HEK293 (cell line): ENCODE measurements around the gene LGI4.

ENCODE experiments used
- BCL11A ChIP-seq: fragments of 450-650 bp; formaldehyde crosslinking; IDR thresholded peaks from 2 replicates; pipeline ENCODE4 v1.5.1; 2016; ENCODE audit warnings: low read depth, missing biosample characterization, missing genetic modification characterization
- GFI1B ChIP-seq: fragments of 450-650 bp; formaldehyde crosslinking; IDR thresholded peaks from 2 replicates; pipeline ENCODE4 v1.5.1; 2016; ENCODE audit warnings: missing biosample characterization, missing genetic modification characterization
- GLI2 ChIP-seq: fragments of 450-650 bp; formaldehyde crosslinking; IDR thresholded peaks from 2 replicates; pipeline ENCODE4; 2017; ENCODE audit warnings: missing biosample characterization, missing genetic modification characterization, low read depth, borderline replicate concordance
- IKZF3 ChIP-seq: fragments of 450-650 bp; IDR thresholded peaks from 2 replicates; pipeline ENCODE4 v1.5.0; 2018; ENCODE audit warnings: missing biosample characterization, mild to moderate bottlenecking, missing genetic modification characterization, moderate library complexity
- KLF7 ChIP-seq: fragments of 450-650 bp; formaldehyde crosslinking; IDR thresholded peaks from 2 replicates; pipeline ENCODE4 v1.5.1; 2016; ENCODE audit warnings: missing biosample characterization, missing genetic modification characterization, borderline replicate concordance
- MZF1 ChIP-seq: fragments of 450-650 bp; formaldehyde crosslinking; IDR thresholded peaks from 2 replicates; pipeline ENCODE4 v1.5.1; 2017; ENCODE audit warnings: missing biosample characterization, missing genetic modification characterization, borderline replicate concordance
- OSR2 ChIP-seq: fragments of 450-650 bp; formaldehyde crosslinking; IDR thresholded peaks from 2 replicates; pipeline ENCODE4 v1.5.1; 2016; ENCODE audit warnings: missing biosample characterization, missing genetic modification characterization
- WT1 ChIP-seq: fragments of 450-650 bp; formaldehyde crosslinking; IDR thresholded peaks from 2 replicates; pipeline ENCODE4 v1.5.1; 2016; ENCODE audit warnings: missing biosample characterization, missing genetic modification characterization
- ZBTB20 ChIP-seq: fragments of 450-650 bp; formaldehyde crosslinking; IDR thresholded peaks from 2 replicates; pipeline ENCODE4 v1.5.1; 2016; ENCODE audit warnings: missing biosample characterization, missing genetic modification characterization
- ZBTB7A ChIP-seq: fragments of 450-650 bp; formaldehyde crosslinking; IDR thresholded peaks from 2 replicates; pipeline ENCODE4 v1.5.1; 2016; ENCODE audit warnings: low read depth, missing biosample characterization, missing genetic modification characterization
- ZEB2 ChIP-seq: fragments of 450-650 bp; formaldehyde crosslinking; IDR thresholded peaks from 2 replicates; pipeline ENCODE4 v1.5.1; 2016; ENCODE audit warnings: missing biosample characterization, missing genetic modification characterization
- ZNF112 ChIP-seq: fragments of 450-650 bp; formaldehyde crosslinking; IDR thresholded peaks from 2 replicates; pipeline ENCODE4 v1.5.0; 2017; ENCODE audit warnings: missing biosample characterization, missing genetic modification characterization
- ZNF121 ChIP-seq: fragments of 450-650 bp; formaldehyde crosslinking; IDR thresholded peaks from 2 replicates; pipeline ENCODE4 v1.5.1; 2016; ENCODE audit warnings: missing biosample characterization, missing genetic modification characterization
- ZNF184 ChIP-seq: fragments of 450-650 bp; IDR thresholded peaks from 2 replicates; pipeline ENCODE4 v1.5.1; 2018; ENCODE audit warnings: missing biosample characterization, mild to moderate bottlenecking, missing genetic modification characterization
- ZNF2 ChIP-seq: fragments of 450-650 bp; formaldehyde crosslinking; IDR thresholded peaks from 2 replicates; pipeline ENCODE4 v1.5.1; 2016; ENCODE audit warnings: missing biosample characterization, missing genetic modification characterization
- ZNF214 ChIP-seq: fragments of 450-650 bp; formaldehyde crosslinking; IDR thresholded peaks from 2 replicates; pipeline ENCODE4 v1.5.1; 2017; ENCODE audit warnings: missing biosample characterization, mild to moderate bottlenecking, missing genetic modification characterization, borderline replicate concordance
- ZNF302 ChIP-seq: fragments of 450-650 bp; formaldehyde crosslinking; IDR thresholded peaks from 2 replicates; pipeline ENCODE4 v1.5.1; 2016; ENCODE audit warnings: missing biosample characterization, missing genetic modification characterization, low read depth
- ZNF341 ChIP-seq: fragments of 450-650 bp; formaldehyde crosslinking; IDR thresholded peaks from 2 replicates; pipeline ENCODE4; 2016; ENCODE audit warnings: low read depth, missing biosample characterization, missing genetic modification characterization
- ZNF404 ChIP-seq: fragments of 450-650 bp; formaldehyde crosslinking; IDR thresholded peaks from 2 replicates; pipeline ENCODE4 v1.5.1; 2017; ENCODE audit warnings: missing biosample characterization, missing genetic modification characterization
- ZNF423 ChIP-seq: fragments of 450-650 bp; formaldehyde crosslinking; IDR thresholded peaks from 2 replicates; pipeline ENCODE4 v1.5.1; 2016; ENCODE audit warnings: missing biosample characterization, missing genetic modification characterization
- ZNF521 ChIP-seq: fragments of 450-650 bp; formaldehyde crosslinking; IDR thresholded peaks from 2 replicates; pipeline ENCODE4 v1.5.1; 2017; ENCODE audit warnings: missing biosample characterization, mild to moderate bottlenecking, missing genetic modification characterization
- ZNF654 ChIP-seq: fragments of 450-650 bp; formaldehyde crosslinking; IDR thresholded peaks from 2 replicates; pipeline ENCODE4 v1.5.1; 2016; ENCODE audit warnings: low read depth, missing biosample characterization, missing genetic modification characterization
- ZNF777 ChIP-seq: fragments of 450-650 bp; formaldehyde crosslinking; IDR thresholded peaks from 2 replicates; pipeline ENCODE4 v1.5.1; 2017; ENCODE audit warnings: missing biosample characterization, missing genetic modification characterization, borderline replicate concordance
- ZNF843 ChIP-seq: fragments of 450-650 bp; formaldehyde crosslinking; IDR thresholded peaks from 2 replicates; pipeline ENCODE4 v1.5.1; 2016; ENCODE audit warnings: missing biosample characterization, missing genetic modification characterization
- ZSCAN23 ChIP-seq: fragments of 450-650 bp; formaldehyde crosslinking; IDR thresholded peaks from 2 replicates; pipeline ENCODE4 v1.5.1; 2016; ENCODE audit warnings: missing biosample characterization, missing genetic modification characterization
- TF ChIP-seq, protein P1 (sequence below): fragments of 450-650 bp; formaldehyde crosslinking; IDR thresholded peaks from 2 replicates; pipeline ENCODE4 v1.5.1; 2017; ENCODE audit warnings: missing biosample characterization, mild to moderate bottlenecking, missing genetic modification characterization, moderate library complexity
- TF ChIP-seq, protein P2 (sequence below): fragments of 450-650 bp; formaldehyde crosslinking; IDR thresholded peaks from 2 replicates; pipeline ENCODE4 v1.5.1; 2016; ENCODE audit warnings: missing biosample characterization, missing genetic modification characterization
- TF ChIP-seq, protein P3 (sequence below): fragments of 450-650 bp; formaldehyde crosslinking; IDR thresholded peaks from 2 replicates; pipeline ENCODE4 v1.5.1; 2016; ENCODE audit warnings: missing biosample characterization, missing genetic modification characterization
- TF ChIP-seq, protein P4 (sequence below): fragments of 450-650 bp; formaldehyde crosslinking; IDR thresholded peaks from 2 replicates; pipeline ENCODE4 v1.5.1; 2016; ENCODE audit warnings: missing biosample characterization, missing genetic modification characterization
- TF ChIP-seq, protein P5 (sequence below): fragments of 450-650 bp; formaldehyde crosslinking; IDR thresholded peaks from 2 replicates; pipeline ENCODE4 v1.5.1; 2017; ENCODE audit warnings: missing biosample characterization, missing genetic modification characterization

Gene LGI4

DNA sequence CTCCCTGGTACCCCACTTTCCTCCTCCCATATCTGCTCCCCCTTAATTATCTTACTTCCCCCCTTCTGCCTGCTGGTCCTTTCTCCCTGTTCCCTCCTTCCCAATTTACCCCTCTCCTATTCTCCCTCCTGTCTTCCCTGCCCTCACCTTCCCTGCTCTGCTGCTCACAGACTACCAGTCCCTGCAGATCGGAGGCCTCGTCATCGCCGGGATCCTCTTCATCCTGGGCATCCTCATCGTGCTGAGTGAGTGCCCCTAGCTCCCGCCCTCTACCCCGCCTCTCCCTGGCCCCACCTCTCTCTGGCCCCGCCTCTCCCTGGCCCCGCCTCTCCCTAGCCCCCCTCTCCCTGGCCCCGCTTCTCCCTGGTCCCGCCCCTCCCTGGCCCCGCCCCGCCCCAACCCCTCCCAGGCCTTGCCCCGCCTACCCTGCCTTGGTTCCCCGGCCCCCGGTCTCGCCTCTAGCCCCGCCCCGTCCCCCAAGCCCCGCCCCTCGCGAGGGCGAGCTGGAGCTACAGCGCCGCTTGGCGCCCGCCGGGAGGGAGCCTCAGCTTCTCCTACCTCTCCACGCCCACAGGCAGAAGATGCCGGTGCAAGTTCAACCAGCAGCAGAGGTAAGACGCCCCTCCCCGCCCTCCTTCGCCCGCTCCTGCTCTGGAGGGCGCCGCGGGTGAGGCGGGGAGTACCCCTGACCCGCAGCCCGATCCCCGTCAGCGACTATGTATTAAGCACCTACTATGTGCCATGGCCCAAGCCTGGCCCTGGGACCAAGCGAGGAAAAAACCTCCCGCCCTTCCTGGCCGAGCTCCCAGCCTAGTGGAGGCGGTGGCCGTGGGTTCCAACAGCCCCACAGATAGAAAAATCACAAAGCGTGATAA, 6.3 kb upstream of the LGI4 start (continued):
- TF ChIP-seq, protein P1, sequence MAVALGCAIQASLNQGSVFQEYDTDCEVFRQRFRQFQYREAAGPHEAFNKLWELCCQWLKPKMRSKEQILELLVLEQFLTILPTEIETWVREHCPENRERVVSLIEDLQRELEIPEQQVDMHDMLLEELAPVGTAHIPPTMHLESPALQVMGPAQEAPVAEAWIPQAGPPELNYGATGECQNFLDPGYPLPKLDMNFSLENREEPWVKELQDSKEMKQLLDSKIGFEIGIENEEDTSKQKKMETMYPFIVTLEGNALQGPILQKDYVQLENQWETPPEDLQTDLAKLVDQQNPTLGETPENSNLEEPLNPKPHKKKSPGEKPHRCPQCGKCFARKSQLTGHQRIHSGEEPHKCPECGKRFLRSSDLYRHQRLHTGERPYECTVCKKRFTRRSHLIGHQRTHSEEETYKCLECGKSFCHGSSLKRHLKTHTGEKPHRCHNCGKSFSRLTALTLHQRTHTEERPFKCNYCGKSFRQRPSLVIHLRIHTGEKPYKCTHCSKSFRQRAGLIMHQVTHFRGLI (tag by site-specific recombination) = no peak; the same call in 1 of the 2 replicates
- no peak for TF ChIP-seq ZNF777
- TF ChIP-seq ZNF423 (tag by site-specific recombination) = no peak
- no peak for TF ChIP-seq MZF1 (tag by site-specific recombination)
- TF ChIP-seq BCL11A (tag by site-specific recombination) = no peak
- no peak for TF ChIP-seq ZSCAN23 (tag by site-specific recombination)
- peak; percentile 47; the same call in 1 of the 2 replicates for TF ChIP-seq ZBTB20 (tag by site-specific recombination)
- no peak for TF ChIP-seq GFI1B (tag by site-specific recombination)
- no peak for TF ChIP-seq ZNF121 (tag by site-specific recombination)
- no peak for TF ChIP-seq ZNF112 (tag by site-specific recombination)
- TF ChIP-seq ZNF404 = no peak
- TF ChIP-seq ZNF521 (tag by site-specific recombination) = no peak
- 0 out of 2 replicates have a peak, but pooled peaks have one; percentile 37 for TF ChIP-seq ZNF843
- no peak for TF ChIP-seq ZNF302 (tag by site-specific recombination)
- TF ChIP-seq, protein P2, sequence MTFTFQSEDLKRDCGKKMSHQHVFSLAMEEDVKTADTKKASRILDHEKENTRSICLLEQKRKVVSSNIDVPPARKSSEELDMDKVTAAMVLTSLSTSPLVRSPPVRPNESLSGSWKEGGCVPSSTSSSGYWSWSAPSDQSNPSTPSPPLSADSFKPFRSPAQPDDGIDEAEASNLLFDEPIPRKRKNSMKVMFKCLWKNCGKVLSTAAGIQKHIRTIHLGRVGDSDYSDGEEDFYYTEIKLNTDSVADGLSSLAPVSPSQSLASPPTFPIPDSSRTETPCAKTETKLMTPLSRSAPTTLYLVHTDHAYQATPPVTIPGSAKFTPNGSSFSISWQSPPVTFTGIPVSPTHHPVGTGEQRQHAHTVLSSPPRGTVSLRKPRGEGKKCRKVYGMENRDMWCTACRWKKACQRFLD (tag by site-specific recombination) = no peak
- no peak for TF ChIP-seq ZNF184 (tag by site-specific recombination)
- TF ChIP-seq ZBTB7A = no peak; the same call in 1 of the 2 replicates
- TF ChIP-seq ZNF214 (tag by site-specific recombination) = no peak
- TF ChIP-seq, protein P3, sequence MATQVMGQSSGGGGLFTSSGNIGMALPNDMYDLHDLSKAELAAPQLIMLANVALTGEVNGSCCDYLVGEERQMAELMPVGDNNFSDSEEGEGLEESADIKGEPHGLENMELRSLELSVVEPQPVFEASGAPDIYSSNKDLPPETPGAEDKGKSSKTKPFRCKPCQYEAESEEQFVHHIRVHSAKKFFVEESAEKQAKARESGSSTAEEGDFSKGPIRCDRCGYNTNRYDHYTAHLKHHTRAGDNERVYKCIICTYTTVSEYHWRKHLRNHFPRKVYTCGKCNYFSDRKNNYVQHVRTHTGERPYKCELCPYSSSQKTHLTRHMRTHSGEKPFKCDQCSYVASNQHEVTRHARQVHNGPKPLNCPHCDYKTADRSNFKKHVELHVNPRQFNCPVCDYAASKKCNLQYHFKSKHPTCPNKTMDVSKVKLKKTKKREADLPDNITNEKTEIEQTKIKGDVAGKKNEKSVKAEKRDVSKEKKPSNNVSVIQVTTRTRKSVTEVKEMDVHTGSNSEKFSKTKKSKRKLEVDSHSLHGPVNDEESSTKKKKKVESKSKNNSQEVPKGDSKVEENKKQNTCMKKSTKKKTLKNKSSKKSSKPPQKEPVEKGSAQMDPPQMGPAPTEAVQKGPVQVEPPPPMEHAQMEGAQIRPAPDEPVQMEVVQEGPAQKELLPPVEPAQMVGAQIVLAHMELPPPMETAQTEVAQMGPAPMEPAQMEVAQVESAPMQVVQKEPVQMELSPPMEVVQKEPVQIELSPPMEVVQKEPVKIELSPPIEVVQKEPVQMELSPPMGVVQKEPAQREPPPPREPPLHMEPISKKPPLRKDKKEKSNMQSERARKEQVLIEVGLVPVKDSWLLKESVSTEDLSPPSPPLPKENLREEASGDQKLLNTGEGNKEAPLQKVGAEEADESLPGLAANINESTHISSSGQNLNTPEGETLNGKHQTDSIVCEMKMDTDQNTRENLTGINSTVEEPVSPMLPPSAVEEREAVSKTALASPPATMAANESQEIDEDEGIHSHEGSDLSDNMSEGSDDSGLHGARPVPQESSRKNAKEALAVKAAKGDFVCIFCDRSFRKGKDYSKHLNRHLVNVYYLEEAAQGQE (tag by site-specific recombination) = no peak
- peak; percentile 53; the same call in 1 of the 2 replicates for TF ChIP-seq ZNF2 (tag by site-specific recombination)
- peak; percentile 81; the same call in 1 of the 2 replicates for TF ChIP-seq KLF7
- peak; percentile 29; the same call in 1 of the 2 replicates for TF ChIP-seq WT1 (tag by site-specific recombination)
- no peak for TF ChIP-seq OSR2 (tag by site-specific recombination)
- peak; percentile 69 for TF ChIP-seq ZEB2 (tag by site-specific recombination)
- no peak for TF ChIP-seq ZNF654 (tag by site-specific recombination)
- TF ChIP-seq, protein P4, sequence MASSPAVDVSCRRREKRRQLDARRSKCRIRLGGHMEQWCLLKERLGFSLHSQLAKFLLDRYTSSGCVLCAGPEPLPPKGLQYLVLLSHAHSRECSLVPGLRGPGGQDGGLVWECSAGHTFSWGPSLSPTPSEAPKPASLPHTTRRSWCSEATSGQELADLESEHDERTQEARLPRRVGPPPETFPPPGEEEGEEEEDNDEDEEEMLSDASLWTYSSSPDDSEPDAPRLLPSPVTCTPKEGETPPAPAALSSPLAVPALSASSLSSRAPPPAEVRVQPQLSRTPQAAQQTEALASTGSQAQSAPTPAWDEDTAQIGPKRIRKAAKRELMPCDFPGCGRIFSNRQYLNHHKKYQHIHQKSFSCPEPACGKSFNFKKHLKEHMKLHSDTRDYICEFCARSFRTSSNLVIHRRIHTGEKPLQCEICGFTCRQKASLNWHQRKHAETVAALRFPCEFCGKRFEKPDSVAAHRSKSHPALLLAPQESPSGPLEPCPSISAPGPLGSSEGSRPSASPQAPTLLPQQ = peak; percentile 50; the same call in 1 of the 2 replicates
- TF ChIP-seq, protein P5, sequence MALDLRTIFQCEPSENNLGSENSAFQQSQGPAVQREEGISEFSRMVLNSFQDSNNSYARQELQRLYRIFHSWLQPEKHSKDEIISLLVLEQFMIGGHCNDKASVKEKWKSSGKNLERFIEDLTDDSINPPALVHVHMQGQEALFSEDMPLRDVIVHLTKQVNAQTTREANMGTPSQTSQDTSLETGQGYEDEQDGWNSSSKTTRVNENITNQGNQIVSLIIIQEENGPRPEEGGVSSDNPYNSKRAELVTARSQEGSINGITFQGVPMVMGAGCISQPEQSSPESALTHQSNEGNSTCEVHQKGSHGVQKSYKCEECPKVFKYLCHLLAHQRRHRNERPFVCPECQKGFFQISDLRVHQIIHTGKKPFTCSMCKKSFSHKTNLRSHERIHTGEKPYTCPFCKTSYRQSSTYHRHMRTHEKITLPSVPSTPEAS (tag by site-specific recombination) = no peak
- no peak for TF ChIP-seq GLI2 (tag by site-specific recombination)
- TF ChIP-seq IKZF3 (tag by site-specific recombination) = 0 out of 2 replicates have a peak, but pooled peaks have one; percentile 8
- TF ChIP-seq ZNF341 = peak; percentile 87
